SH-SY5Y (cell line): ENCODE results near the gene COL6A3.

Experiments
- GATA2 ChIP-seq: IDR thresholded peaks from 2 replicates; pipeline ENCODE4 v1.6.1; 2011; ENCODE audit warnings: mild to moderate bottlenecking, low read depth, low read length
- GATA3 ChIP-seq: IDR thresholded peaks from 2 replicates; pipeline ENCODE4 v1.6.1; 2011; ENCODE audit warnings: low read depth, mild to moderate bottlenecking, low read length, moderate library complexity

DNA sequence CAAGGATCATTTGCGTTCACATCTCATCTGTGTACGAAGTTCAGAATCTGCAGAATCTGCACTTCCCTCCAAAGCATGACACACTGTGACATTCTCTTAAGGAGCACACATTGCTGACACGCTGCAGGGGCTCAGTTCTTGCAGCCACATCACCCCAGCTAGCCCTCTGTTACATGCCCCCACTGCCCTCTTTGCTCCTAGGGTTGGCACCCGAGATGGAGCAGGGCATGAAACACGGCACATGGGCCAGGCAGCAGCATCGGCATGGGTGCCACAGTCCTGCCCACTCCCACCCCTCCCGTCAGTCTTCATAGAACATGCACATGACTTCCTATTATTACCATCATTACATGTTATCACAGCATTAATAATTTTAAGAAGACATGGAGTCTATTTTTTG lies 76.4 kb downstream of the COL6A3 start:
- TF ChIP-seq GATA2 (no peak), GATA3 (no peak)
